Caco-2 (cell line): ENCODE results near the gene MYL4. TPM values are rescaled to one million over a fixed set of nuclear protein-coding genes. Genes with fewer than 3 reads are reported as not detected.
"Not testable (repeated sequence)": the region's sequence is repeated elsewhere in the genome, so short reads cannot be mapped to it uniquely, and the experiment has no call there.

Experiments used
- BruUV-seq: library from RNA; stranded (reverse); fragments of 400-500 nt; replicated peaks from 2 replicates; lab custom pipeline; 2021; lab: Mats Ljungman, UMichigan
- CTCF ChIA-PET: fragments of 300-600 bp; sonication (Branson Sonifier 250); formaldehyde crosslinking; loops from one replicate; lab custom pipeline; 2022; ENCODE audit warnings: antibody characterized with exemption; lab: Charles Lee
- POLR2A ChIA-PET: fragments of 300-600 bp; sonication (Branson Sonifier 250); formaldehyde crosslinking; loops from one replicate; lab custom pipeline; 2022; ENCODE audit warnings: antibody characterized with exemption; lab: Charles Lee
- DNase-seq, 2 experiments: peaks; one replicate each; pipeline versions ENCODE4 v3.0.0 to v3.0.0-alpha.2; 2020 to 2022
- H3K27me3 ChIP-seq: replicated peaks from 2 replicates; pipeline ENCODE4 v1.6.0; 2011; ENCODE audit warnings: low read length; ENCODE audit not compliant: control insufficient read depth, insufficient read depth
- H3K36me3 ChIP-seq: 2 replicates; pipeline ENCODE4 v1.5.1; 2011; ENCODE audit warnings: low read length; ENCODE audit not compliant: control insufficient read depth, insufficient read depth
- H3K4me1 ChIP-seq: fragments of 250-450 bp; sonication (Bioruptor Pico); 2 replicates; pipeline ENCODE4 v1.5.1; 2020; ENCODE audit warnings: mild to moderate bottlenecking
- H3K4me3 ChIP-seq: 2 replicates; pipeline ENCODE4 v1.5.1; 2011; ENCODE audit warnings: low read depth, mild to moderate bottlenecking, control low read depth, low read length
- H3K9me3 ChIP-seq: fragments of 250-450 bp; sonication (Bioruptor Pico); 2 replicates; pipeline ENCODE4 v1.5.1; 2020; ENCODE audit warnings: mild to moderate bottlenecking, moderate library complexity
- H3K27ac Mint-ChIP-seq: one replicate; pipeline ENCODE4 v1.8.0; 2022; ENCODE audit warnings: mixed read lengths; ENCODE audit not compliant: unreplicated experiment
- H3K27me3 Mint-ChIP-seq: one replicate; pipeline ENCODE4 v1.8.0; 2022; ENCODE audit warnings: mixed read lengths; ENCODE audit not compliant: insufficient read depth, unreplicated experiment
- H3K36me3 Mint-ChIP-seq: one replicate; pipeline ENCODE4 v1.8.0; 2022; ENCODE audit warnings: mild to moderate bottlenecking, mixed read lengths; ENCODE audit not compliant: insufficient read depth, unreplicated experiment
- H3K4me1 Mint-ChIP-seq: one replicate; pipeline ENCODE4 v1.8.0; 2022; ENCODE audit warnings: low read depth, mixed read lengths; ENCODE audit not compliant: unreplicated experiment
- H3K4me3 Mint-ChIP-seq: one replicate; pipeline ENCODE4 v1.8.0; 2022; ENCODE audit warnings: mild to moderate bottlenecking, moderate library complexity, mixed read lengths; ENCODE audit not compliant: unreplicated experiment
- H3K9me3 Mint-ChIP-seq: one replicate; pipeline ENCODE4 v1.8.0; 2022; ENCODE audit warnings: mixed read lengths; ENCODE audit not compliant: unreplicated experiment
- intact Hi-C: fragments of 100-400 bp; cut with micrococcal nuclease; formaldehyde crosslinking; loops from one replicate; pipeline ENCODE4 v1.10.0; 2022; ENCODE audit not compliant: unreplicated experiment
- total RNA-seq: library from RNA; stranded (reverse); gene quantifications from 2 replicates; pipeline ENCODE4 v1.2.3, GENCODE V29; 2022
- TF ChIP-seq, protein P1 (sequence below), 2 experiments: fragments of 200-600 bp in 1 of 2; IDR thresholded peaks; 1 replicate in 1 of 2; 2 replicates in 1 of 2; pipeline versions ENCODE4 v1.5.1 to v1.8.0; 2011 to 2022; ENCODE audit warnings: antibody characterized with exemption in 1 of 2, control low read depth in 1 of 2, inconsistent platforms in 1 of 2, low read depth in 1 of 2, low read length in 1 of 2, mild to moderate bottlenecking in 1 of 2, moderate library complexity in 1 of 2; ENCODE audit not compliant: insufficient read depth in 1 of 2, severe bottlenecking in 1 of 2, unreplicated experiment in 1 of 2

Gene MYL4
- total RNA-seq, 1 experiment from 2014 or later = not detected

GRCh38 chr17:47177261-47177660 lies 31.9 kb upstream of the MYL4 start:
- CTCF ChIA-PET = no interaction called here
- peaks cover 6% of the 10 kb centered on the region for H3K4me1 Mint-ChIP-seq
- no peaks in the 10 kb centered on the region; the same call in 1 of the 2 replicates for H3K36me3 ChIP-seq

DNA sequence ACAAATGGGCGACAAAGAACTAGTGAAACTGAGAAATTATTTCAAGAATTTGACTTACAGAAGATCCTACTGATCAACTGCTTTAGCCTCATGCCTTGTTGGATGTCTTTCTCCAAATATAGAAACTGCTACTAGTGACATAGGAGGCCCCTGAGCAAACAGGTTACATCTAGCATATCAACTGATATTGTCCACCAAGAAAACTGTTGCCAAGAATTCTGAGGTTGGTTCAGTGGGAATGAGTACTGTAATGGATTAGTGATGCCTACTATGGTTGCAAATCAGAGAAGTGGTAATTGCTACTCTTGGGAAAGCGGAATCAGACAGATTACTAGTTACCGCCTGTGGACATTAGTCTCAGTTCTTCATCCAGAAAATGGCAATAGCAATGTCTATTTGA lies 30.0 kb upstream of the MYL4 start:
- H3K27ac Mint-ChIP-seq = no peak overlapping the region
- H3K9me3 ChIP-seq = no peaks in the 10 kb centered on the region
- H3K27me3 Mint-ChIP-seq = no peaks in the 10 kb centered on the region
- TF ChIP-seq, protein P1, sequence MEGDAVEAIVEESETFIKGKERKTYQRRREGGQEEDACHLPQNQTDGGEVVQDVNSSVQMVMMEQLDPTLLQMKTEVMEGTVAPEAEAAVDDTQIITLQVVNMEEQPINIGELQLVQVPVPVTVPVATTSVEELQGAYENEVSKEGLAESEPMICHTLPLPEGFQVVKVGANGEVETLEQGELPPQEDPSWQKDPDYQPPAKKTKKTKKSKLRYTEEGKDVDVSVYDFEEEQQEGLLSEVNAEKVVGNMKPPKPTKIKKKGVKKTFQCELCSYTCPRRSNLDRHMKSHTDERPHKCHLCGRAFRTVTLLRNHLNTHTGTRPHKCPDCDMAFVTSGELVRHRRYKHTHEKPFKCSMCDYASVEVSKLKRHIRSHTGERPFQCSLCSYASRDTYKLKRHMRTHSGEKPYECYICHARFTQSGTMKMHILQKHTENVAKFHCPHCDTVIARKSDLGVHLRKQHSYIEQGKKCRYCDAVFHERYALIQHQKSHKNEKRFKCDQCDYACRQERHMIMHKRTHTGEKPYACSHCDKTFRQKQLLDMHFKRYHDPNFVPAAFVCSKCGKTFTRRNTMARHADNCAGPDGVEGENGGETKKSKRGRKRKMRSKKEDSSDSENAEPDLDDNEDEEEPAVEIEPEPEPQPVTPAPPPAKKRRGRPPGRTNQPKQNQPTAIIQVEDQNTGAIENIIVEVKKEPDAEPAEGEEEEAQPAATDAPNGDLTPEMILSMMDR (IDR thresholded peaks at IDR 0.05; ENCODE audit: insufficient read depth in 1 of 2, low read depth in 1 of 2, low read length in 1 of 2, severe bottlenecking in 1 of 2, unreplicated experiment in 1 of 2) = no peak
- H3K36me3 Mint-ChIP-seq = peaks cover 35% of the 10 kb centered on the region
- intact Hi-C loops = no loop called here
- no peaks in the 10 kb centered on the region; the same call in 1 of the 2 replicates for H3K36me3 ChIP-seq
- CTCF ChIA-PET = no interaction called here
- peaks cover 6% of the 10 kb centered on the region for H3K4me1 Mint-ChIP-seq
- no peak for DNase-seq
- BruUV-seq = no TSS peak
- no peaks in the 10 kb centered on the region for H3K9me3 Mint-ChIP-seq
- POLR2A ChIA-PET = no interaction called here
- peaks cover 6% of the 10 kb centered on the region; the same call in 1 of the 2 replicates for H3K4me1 ChIP-seq
- no peak overlapping the region for H3K4me3 ChIP-seq
- no peak overlapping the region for H3K4me3 Mint-ChIP-seq
- no peaks in the 10 kb centered on the region for H3K27me3 ChIP-seq

More at GRCh38 chr17:47177261-47177660, 31.9 kb upstream of the MYL4 start:
- H3K4me3 Mint-ChIP-seq = no peak overlapping the region
- no TSS peak for BruUV-seq
- TF ChIP-seq, protein P1 (IDR thresholded peaks at IDR 0.05; ENCODE audit: insufficient read depth in 1 of 2, low read depth in 1 of 2, low read length in 1 of 2, severe bottlenecking in 1 of 2, unreplicated experiment in 1 of 2) = no peak
- intact Hi-C loops = no loop called here
- H3K27ac Mint-ChIP-seq = no peak overlapping the region
- no peak for DNase-seq
- POLR2A ChIA-PET = no interaction called here
- no peaks in the 10 kb centered on the region for H3K27me3 ChIP-seq
- H3K4me3 ChIP-seq = no peak overlapping the region
- H3K27me3 Mint-ChIP-seq = no peaks in the 10 kb centered on the region
- H3K9me3 Mint-ChIP-seq = no peaks in the 10 kb centered on the region
- no peaks in the 10 kb centered on the region for H3K9me3 ChIP-seq
- H3K4me1 ChIP-seq = peaks cover 6% of the 10 kb centered on the region; the same call in 1 of the 2 replicates
- peaks cover 35% of the 10 kb centered on the region for H3K36me3 Mint-ChIP-seq

DNA sequence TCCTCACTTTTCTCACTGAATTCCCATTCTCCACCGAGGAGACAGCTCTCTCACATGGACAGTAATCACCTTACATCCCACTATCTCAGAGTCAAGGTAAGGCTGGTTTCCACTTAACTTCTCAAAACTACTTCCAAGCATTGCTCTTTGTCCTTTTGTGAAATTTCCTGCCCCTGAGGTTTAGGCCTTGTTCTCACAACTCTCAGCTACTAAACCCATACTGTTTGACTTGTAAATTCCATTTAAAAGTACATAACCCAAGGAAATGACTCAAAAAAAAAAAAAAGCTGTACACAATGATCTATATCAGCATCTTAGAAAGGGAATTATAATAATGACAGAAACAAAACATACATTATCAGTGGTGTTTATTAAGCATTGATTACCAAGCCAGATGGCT lies 28.8 kb upstream of the MYL4 start:
- POLR2A ChIA-PET = interaction anchor here (0.6 to 0.8 kb wide), 4 partner anchors 9 to 1109 kb away, joined by 3 to 10 read pairs (median 6); partner anchors contain the start of gene CDC27
- no peak overlapping the region for H3K4me3 ChIP-seq
- TF ChIP-seq, protein P1 (IDR thresholded peaks at IDR 0.05; ENCODE audit: insufficient read depth in 1 of 2, low read depth in 1 of 2, low read length in 1 of 2, severe bottlenecking in 1 of 2, unreplicated experiment in 1 of 2) = no peak
- no peaks in the 10 kb centered on the region for H3K27me3 ChIP-seq
- H3K4me1 ChIP-seq = peaks cover 6% of the 10 kb centered on the region; the same call in 1 of the 2 replicates
- H3K36me3 ChIP-seq = no peaks in the 10 kb centered on the region; the same call in 1 of the 2 replicates
- no peaks in the 10 kb centered on the region for H3K9me3 ChIP-seq
- BruUV-seq = no TSS peak
- Mint-ChIP-seq H3K9me3 (no peaks in the 10 kb centered on the region), H3K4me3 (no peak overlapping the region), H3K27ac (no peak overlapping the region), H3K27me3 (no peaks in the 10 kb centered on the region), H3K4me1 (peaks cover 6% of the 10 kb centered on the region), H3K36me3 (peaks cover 29% of the 10 kb centered on the region)
- intact Hi-C loops = no loop called here
- DNase-seq = no peak
- CTCF ChIA-PET = interaction anchor here (0.7 to 1.1 kb wide), 2 partner anchors 9 to 96 kb away, joined by 3 to 7 read pairs; partner anchors contain the start of gene CDC27

DNA sequence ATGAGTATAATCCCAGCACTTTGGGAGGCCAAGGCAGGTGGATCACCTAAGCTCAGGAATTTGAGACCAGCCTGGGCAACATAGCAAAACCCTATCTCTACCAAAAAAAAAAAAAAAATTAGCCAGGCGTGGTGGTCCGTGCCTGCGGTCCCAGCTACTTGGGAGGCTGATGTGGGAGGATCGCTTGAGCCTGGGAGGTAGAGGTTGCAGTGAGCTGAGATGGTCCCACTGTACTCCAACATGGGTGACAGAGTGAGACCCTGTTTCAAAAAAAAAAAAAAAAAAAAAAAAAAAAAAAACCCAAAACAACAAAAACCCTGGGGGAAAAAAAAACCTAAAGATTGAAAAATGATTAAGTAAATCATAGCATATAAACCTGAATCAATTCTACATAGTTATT lies 28.2 kb upstream of the MYL4 start:
- H3K4me3 Mint-ChIP-seq, H3K4me1 Mint-ChIP-seq, intact Hi-C loops, H3K27me3 ChIP-seq, H3K27me3 Mint-ChIP-seq, BruUV-seq, H3K9me3 ChIP-seq, H3K9me3 Mint-ChIP-seq, H3K4me3 ChIP-seq, H3K27ac Mint-ChIP-seq, DNase-seq, H3K36me3 ChIP-seq, H3K4me1 ChIP-seq: not testable (repeated sequence)
- peaks cover 31% of the 10 kb centered on the region for H3K36me3 Mint-ChIP-seq
- ChIA-PET CTCF (interaction anchor here (1.1 kb wide), 1 partner anchor 8 kb away, joined by 7 read pairs; the partner anchor contains the start of gene CDC27), POLR2A (interaction anchor here (0.7 to 0.8 kb wide), 2 partner anchors 8 to 1109 kb away, joined by 6 to 10 read pairs; partner anchors contain the start of gene CDC27)
